Measurements from ENCODE around the gene SETX.

- TF ChIP-seq CTCF (IDR thresholded peaks at IDR 0.05) (no peak), POLR2A (IDR thresholded peaks at IDR 0.05) (no peak)
Observed at GRCh38 chr9:132228062-132228461, 126.7 kb downstream of the SETX start.

All from heart left ventricle (tissue), 13 donors.